Smooth muscle cell (in vitro differentiated cells): ENCODE results near the gene MEGF10. TPM values are rescaled to one million over a fixed set of nuclear protein-coding genes. Genes with fewer than 3 reads are reported as not detected.

ENCODE experiments used
- DNase-seq: peaks from one replicate; lab custom pipeline; 2025; ENCODE audit not compliant: unreplicated experiment; lab: John Stamatoyannopoulos, UW
- H2AFZ ChIP-seq: fragments of 200-600 bp; sonication (generic); 2 replicates; pipeline ENCODE4 v1.6.0; 2016; ENCODE audit warnings: antibody characterized with exemption, low read depth, mild to moderate bottlenecking
- H3F3A ChIP-seq: fragments of 200-600 bp; sonication (generic); 2 replicates; pipeline ENCODE4 v1.6.0; 2017; ENCODE audit warnings: antibody characterized with exemption, low read depth
- H3K27ac ChIP-seq: fragments of 200-600 bp; sonication (generic); 2 replicates; pipeline ENCODE4 v1.5.1; 2016; ENCODE audit warnings: low read depth, mild to moderate bottlenecking
- H3K27me3 ChIP-seq: fragments of 200-600 bp; sonication (generic); 2 replicates; pipeline ENCODE4 v1.6.1; 2016; ENCODE audit warnings: low read depth, mild to moderate bottlenecking
- H3K36me3 ChIP-seq: fragments of 200-600 bp; sonication (generic); 2 replicates; pipeline ENCODE4 v1.5.1; 2016; ENCODE audit warnings: low read depth
- H3K4me1 ChIP-seq: fragments of 200-600 bp; sonication (generic); 2 replicates; pipeline ENCODE4 v1.5.1; 2016; ENCODE audit warnings: low read depth
- H3K4me2 ChIP-seq: fragments of 200-600 bp; sonication (generic); 2 replicates; pipeline ENCODE4 v1.6.0; 2016; ENCODE audit warnings: mild to moderate bottlenecking
- H3K4me3 ChIP-seq: fragments of 200-600 bp; sonication (generic); 2 replicates; pipeline ENCODE4 v1.5.1; 2016; ENCODE audit warnings: mild to moderate bottlenecking
- H3K79me2 ChIP-seq: fragments of 200-600 bp; sonication (generic); 2 replicates; pipeline ENCODE4 v1.6.0; 2016; ENCODE audit warnings: low read depth, mild to moderate bottlenecking
- H3K9ac ChIP-seq: fragments of 200-600 bp; sonication (generic); 2 replicates; pipeline ENCODE4 v1.6.0; 2016; ENCODE audit warnings: low read depth
- H3K9me3 ChIP-seq: fragments of 200-600 bp; sonication (generic); replicated peaks from 2 replicates; pipeline ENCODE4 v1.5.1; 2016; ENCODE audit warnings: low read depth
- H4K20me1 ChIP-seq: fragments of 200-600 bp; sonication (generic); 2 replicates; pipeline ENCODE4 v1.6.0; 2016; ENCODE audit warnings: low read depth
- WGBS: methylation state at CpG from one replicate; pipeline ENCODE4 v1.1.7; 2016; ENCODE audit warnings: low lambda C conversion rate; 5-methylcytosine and 5-hydroxymethylcytosine counted together
- polyA plus RNA-seq: library from polyadenylated mRNA; unstranded; fragments of >200 nt; fragmentation: Nextera tagmentation; extraction: Ambion mirVana; gene quantifications from 2 replicates; pipeline ENCODE4 v1.2.1, GENCODE V29; 2016
- total RNA-seq: library from RNA; depleted of rRNA; stranded (reverse); fragments of >200 nt; gene quantifications from 2 replicates; pipeline ENCODE4 v1.2.3, GENCODE V29; 2014
- TF ChIP-seq, protein P1 (sequence below): fragments of 200-600 bp; sonication (generic); IDR thresholded peaks from 2 replicates; pipeline ENCODE4 v1.5.1; 2017; ENCODE audit warnings: borderline replicate concordance, mild to moderate bottlenecking, antibody characterized with exemption; ENCODE audit not compliant: insufficient read depth, poor library complexity, severe bottlenecking

Gene MEGF10
- total and polyA plus RNA-seq, 2 experiments from 2014 or later = 0.83 to 3.6 TPM

DNA sequence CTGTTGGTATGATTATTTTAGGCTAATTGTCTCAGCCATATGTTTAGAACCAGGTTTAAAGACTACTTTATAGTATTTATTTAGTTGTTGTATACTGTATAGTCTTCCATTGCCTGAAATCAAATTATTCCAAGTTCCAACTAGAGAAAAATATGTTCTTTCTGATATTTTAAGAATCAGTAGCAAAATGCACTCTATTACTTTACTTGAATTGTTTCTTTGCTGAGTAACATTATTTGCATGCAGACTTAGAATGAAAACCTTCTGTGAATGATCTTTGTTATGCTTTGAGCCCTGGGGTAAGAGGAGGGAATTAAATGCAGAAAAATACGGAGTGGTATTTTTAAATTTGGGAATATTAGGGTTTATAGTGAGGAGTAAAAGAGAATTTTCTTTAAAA, 47.9 kb downstream of the MEGF10 start:
- Histone ChIP-seq H3F3A (no peaks in the 10 kb centered on the region), H3K4me3 (no peak overlapping the region), H3K4me2 (no peak overlapping the region), H3K36me3 (no peaks in the 10 kb centered on the region), H3K9ac (no peak overlapping the region), H3K27me3 (no peaks in the 10 kb centered on the region), H3K27ac (no peak overlapping the region), H3K4me1 (no peaks in the 10 kb centered on the region), H3K79me2 (no peaks in the 10 kb centered on the region), H2AFZ (no peak overlapping the region), H3K9me3 (no peaks in the 10 kb centered on the region), H4K20me1 (no peaks in the 10 kb centered on the region)
- no peak for DNase-seq
- whole genome bisulfite sequencing = 49% methylated on average over 1 of the region's 1 CpG
- TF ChIP-seq, protein P1, sequence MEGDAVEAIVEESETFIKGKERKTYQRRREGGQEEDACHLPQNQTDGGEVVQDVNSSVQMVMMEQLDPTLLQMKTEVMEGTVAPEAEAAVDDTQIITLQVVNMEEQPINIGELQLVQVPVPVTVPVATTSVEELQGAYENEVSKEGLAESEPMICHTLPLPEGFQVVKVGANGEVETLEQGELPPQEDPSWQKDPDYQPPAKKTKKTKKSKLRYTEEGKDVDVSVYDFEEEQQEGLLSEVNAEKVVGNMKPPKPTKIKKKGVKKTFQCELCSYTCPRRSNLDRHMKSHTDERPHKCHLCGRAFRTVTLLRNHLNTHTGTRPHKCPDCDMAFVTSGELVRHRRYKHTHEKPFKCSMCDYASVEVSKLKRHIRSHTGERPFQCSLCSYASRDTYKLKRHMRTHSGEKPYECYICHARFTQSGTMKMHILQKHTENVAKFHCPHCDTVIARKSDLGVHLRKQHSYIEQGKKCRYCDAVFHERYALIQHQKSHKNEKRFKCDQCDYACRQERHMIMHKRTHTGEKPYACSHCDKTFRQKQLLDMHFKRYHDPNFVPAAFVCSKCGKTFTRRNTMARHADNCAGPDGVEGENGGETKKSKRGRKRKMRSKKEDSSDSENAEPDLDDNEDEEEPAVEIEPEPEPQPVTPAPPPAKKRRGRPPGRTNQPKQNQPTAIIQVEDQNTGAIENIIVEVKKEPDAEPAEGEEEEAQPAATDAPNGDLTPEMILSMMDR = no peak

DNA sequence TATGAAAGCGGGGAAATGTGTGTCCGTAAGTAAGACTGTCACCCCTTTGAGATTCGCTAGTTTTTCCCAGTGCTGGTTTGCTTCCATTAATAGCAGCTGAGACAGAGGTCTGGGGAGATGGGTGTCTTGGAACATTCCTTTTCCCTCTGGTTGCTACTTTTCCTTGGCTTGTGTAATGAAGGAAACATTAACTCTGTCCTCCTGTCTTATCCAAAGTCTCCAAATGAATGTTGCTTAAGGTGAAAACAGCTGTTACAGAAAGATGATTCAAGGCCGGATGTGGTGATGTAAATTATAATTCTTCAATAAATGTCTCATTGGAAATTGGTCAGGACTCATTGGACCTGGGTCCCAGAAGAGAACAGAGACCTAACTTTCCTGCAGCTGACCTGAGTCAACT, 50.0 kb downstream of the MEGF10 start:
- Histone ChIP-seq H3K27ac (no peak overlapping the region), H3K9me3 (no peaks in the 10 kb centered on the region), H3K27me3 (no peaks in the 10 kb centered on the region), H3K79me2 (no peaks in the 10 kb centered on the region), H4K20me1 (no peaks in the 10 kb centered on the region), H3K9ac (no peak overlapping the region), H3F3A (no peaks in the 10 kb centered on the region), H2AFZ (no peak overlapping the region), H3K36me3 (no peaks in the 10 kb centered on the region), H3K4me1 (no peaks in the 10 kb centered on the region), H3K4me2 (no peak overlapping the region), H3K4me3 (no peak overlapping the region)
- DNase-seq = no peak
- 96% methylated on average over 4 of the region's 4 CpGs for WGBS
- TF ChIP-seq, protein P1 = no peak

DNA sequence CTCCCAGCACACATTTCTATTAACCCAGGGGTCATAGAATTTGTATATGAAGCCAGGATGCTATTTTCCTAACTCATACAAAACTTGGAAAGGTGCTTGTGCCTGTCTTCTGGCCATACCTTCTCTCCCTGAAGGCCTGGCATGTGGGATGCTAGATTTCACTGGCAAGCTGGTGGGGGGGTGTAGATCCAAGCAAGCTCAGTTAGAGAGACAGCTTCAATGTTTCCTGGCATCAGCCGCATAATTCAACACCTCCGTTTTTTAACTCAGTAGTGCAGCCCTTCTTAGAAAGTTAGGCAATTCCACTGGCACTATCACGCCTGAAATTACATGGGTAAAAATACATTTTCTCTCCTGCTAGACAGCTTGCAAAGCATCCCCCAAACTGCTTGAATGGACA, 51.8 kb downstream of the MEGF10 start:
- H3K9me3 ChIP-seq = no peaks in the 10 kb centered on the region
- H3K4me2 ChIP-seq = no peak overlapping the region
- H3K27me3 ChIP-seq = no peaks in the 10 kb centered on the region
- H2AFZ ChIP-seq = no peak overlapping the region
- H3K79me2 ChIP-seq = no peaks in the 10 kb centered on the region
- no peaks in the 10 kb centered on the region for H3K4me1 ChIP-seq
- H3K9ac ChIP-seq = no peak overlapping the region
- H3F3A ChIP-seq = no peaks in the 10 kb centered on the region
- TF ChIP-seq, protein P1 = no peak
- 93% methylated on average over 3 of the region's 3 CpGs for WGBS
- no peaks in the 10 kb centered on the region for H3K36me3 ChIP-seq
- H3K4me3 ChIP-seq = no peak overlapping the region
- no peak for DNase-seq
- no peak overlapping the region for H3K27ac ChIP-seq
- no peaks in the 10 kb centered on the region for H4K20me1 ChIP-seq

DNA sequence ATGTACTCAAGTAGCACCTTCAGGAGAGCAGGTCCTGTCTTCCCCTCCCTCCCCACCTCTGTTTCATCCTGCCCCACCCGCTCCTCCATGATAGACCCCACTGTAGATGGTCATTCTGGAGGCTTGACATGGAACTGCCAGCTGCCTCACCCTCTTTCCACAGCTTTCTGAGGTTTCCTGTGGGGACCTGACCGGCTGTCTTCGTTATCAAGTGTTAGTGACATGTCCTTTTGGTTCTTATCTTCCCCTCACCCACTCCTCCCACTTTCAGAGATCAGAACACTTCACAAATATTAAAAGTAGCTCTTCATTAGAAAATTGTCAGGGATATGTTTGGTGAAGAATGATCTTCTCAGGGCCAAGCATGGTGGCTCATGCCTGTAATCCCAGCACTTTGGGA, 52.7 kb downstream of the MEGF10 start:
- H3K27me3 ChIP-seq = no peaks in the 10 kb centered on the region
- DNase-seq = no peak
- no peaks in the 10 kb centered on the region for H3K79me2 ChIP-seq
- H3K27ac ChIP-seq = no peak overlapping the region
- H3K9me3 ChIP-seq = no peaks in the 10 kb centered on the region
- no peaks in the 10 kb centered on the region for H3K4me1 ChIP-seq
- H2AFZ ChIP-seq = no peak overlapping the region
- H3K36me3 ChIP-seq = no peaks in the 10 kb centered on the region
- TF ChIP-seq, protein P1 = no peak
- no peak overlapping the region for H3K9ac ChIP-seq
- no peaks in the 10 kb centered on the region for H4K20me1 ChIP-seq
- WGBS = 92% methylated on average over 3 of the region's 3 CpGs
- no peak overlapping the region for H3K4me2 ChIP-seq
- H3K4me3 ChIP-seq = no peak overlapping the region
- no peaks in the 10 kb centered on the region for H3F3A ChIP-seq
